ENCODE results near the gene ZDHHC6. TPM values are rescaled to one million over a fixed set of nuclear protein-coding genes. Genes with fewer than 3 reads are reported as not detected.
"Not testable (repeated sequence)": the region's sequence is repeated elsewhere in the genome, so short reads cannot be mapped to it uniquely, and the experiment has no call there.

ZDHHC6 gene
- total RNA-seq, 1 donor from 2014 or later = 16.5 TPM

- DNase-seq (no peak), ATAC-seq (ENCODE audit: poor library complexity) (no peak)
- intact Hi-C loops (cut with DNase I) = no loop called here
Observed at GRCh38 chr10:112454910-112455779, 8.4 kb upstream of the ZDHHC6 start.

- intact Hi-C loops (cut with DNase I) = no loop called here
- DNase-seq (no peak), ATAC-seq (ENCODE audit: poor library complexity) (no peak)
Observed at GRCh38 chr10:112448888-112449287, 2.2 kb upstream of the ZDHHC6 start.

- intact Hi-C loops (cut with DNase I) = no loop called here
- no peak for ATAC-seq (ENCODE audit: poor library complexity)
- DNase-seq = no peak
Observed at GRCh38 chr10:112447620-112447928, 860 bp upstream of the ZDHHC6 start.

GRCh38 chr10:112446055-112446854, 459 bp downstream of the ZDHHC6 start:
- intact Hi-C loops (cut with DNase I) = no loop called here
- peak; percentile 52 for DNase-seq
- ATAC-seq (ENCODE audit: poor library complexity) = no peak

GRCh38 chr10:112442063-112442462, 4.7 kb downstream of the ZDHHC6 start:
- no peak for DNase-seq
- ATAC-seq (ENCODE audit: poor library complexity) = no peak
- intact Hi-C loops (cut with DNase I) = no loop called here

- intact Hi-C loops (cut with DNase I) = no loop called here
- DNase-seq (no peak), ATAC-seq (ENCODE audit: poor library complexity) (no peak)
Observed at GRCh38 chr10:112441520-112441919, 5.2 kb downstream of the ZDHHC6 start.

GRCh38 chr10:112438356-112438755, 8.4 kb downstream of the ZDHHC6 start:
- intact Hi-C loops (cut with DNase I) = loop anchor here (10.0 kb wide), 2 partner anchors 124 to 274 kb away; no protein-coding TSS in a partner anchor
- ATAC-seq (ENCODE audit: poor library complexity) (no peak), DNase-seq (no peak)

- intact Hi-C loops (cut with DNase I) = loop anchor here (10.0 kb wide), 2 partner anchors 120 to 270 kb away; no protein-coding TSS in a partner anchor
- ATAC-seq (ENCODE audit: poor library complexity) (no peak), DNase-seq (no peak)
Observed at GRCh38 chr10:112434988-112435619, 11.6 kb downstream of the ZDHHC6 start.

- ATAC-seq (ENCODE audit: poor library complexity) (no peak), DNase-seq (no peak)
- intact Hi-C loops (cut with DNase I) = loop anchor here (10.0 kb wide), 2 partner anchors 118 to 268 kb away; no protein-coding TSS in a partner anchor
Observed at GRCh38 chr10:112433136-112433535, 13.6 kb downstream of the ZDHHC6 start.

GRCh38 chr10:112429654-112430230, 17.0 kb downstream of the ZDHHC6 start:
- DNase-seq (no peak), ATAC-seq (ENCODE audit: poor library complexity) (no peak)
- intact Hi-C loops (cut with DNase I) = loop anchor here (10.0 kb wide), 2 partner anchors 115 to 265 kb away; no protein-coding TSS in a partner anchor

GRCh38 chr10:112429147-112429546, 17.6 kb downstream of the ZDHHC6 start:
- DNase-seq (no peak), ATAC-seq (ENCODE audit: poor library complexity) (no peak)
- intact Hi-C loops (cut with DNase I) = no loop called here

- intact Hi-C loops (cut with DNase I) = no loop called here
- ATAC-seq (ENCODE audit: poor library complexity) (no peak), DNase-seq (no peak)
Observed at GRCh38 chr10:112426111-112426510, 20.6 kb downstream of the ZDHHC6 start.

GRCh38 chr10:112424651-112425050, 22.1 kb downstream of the ZDHHC6 start:
- intact Hi-C loops (cut with DNase I) = no loop called here
- ATAC-seq (ENCODE audit: poor library complexity) (no peak), DNase-seq (no peak)

- DNase-seq (no peak), ATAC-seq (ENCODE audit: poor library complexity) (no peak)
- intact Hi-C loops (cut with DNase I) = no loop called here
Observed at GRCh38 chr10:112421731-112422130, 25.0 kb downstream of the ZDHHC6 start.

GRCh38 chr10:112412696-112413095, 34.0 kb downstream of the ZDHHC6 start:
- DNase-seq = no peak
- ATAC-seq (ENCODE audit: poor library complexity) = no peak
- intact Hi-C loops (cut with DNase I) = no loop called here

GRCh38 chr10:112409755-112410154, 37.0 kb downstream of the ZDHHC6 start:
- intact Hi-C loops (cut with DNase I) = no loop called here
- DNase-seq = no peak
- ATAC-seq (ENCODE audit: poor library complexity) = no peak

GRCh38 chr10:112409299-112409698, 37.4 kb downstream of the ZDHHC6 start:
- intact Hi-C loops (cut with DNase I) = no loop called here
- no peak for DNase-seq
- no peak for ATAC-seq (ENCODE audit: poor library complexity)

- intact Hi-C loops (cut with DNase I) = no loop called here
- DNase-seq (no peak), ATAC-seq (ENCODE audit: poor library complexity) (no peak)
Observed at GRCh38 chr10:112407696-112408095, 39.0 kb downstream of the ZDHHC6 start.

- intact Hi-C loops (cut with DNase I); ATAC-seq (ENCODE audit: poor library complexity); DNase-seq: not testable (repeated sequence)
Observed at GRCh38 chr10:112406806-112407205, 39.9 kb downstream of the ZDHHC6 start.

Data from Right ventricle myocardium superior (tissue), 1 donor.